GM19025 (cell line): ENCODE results near the gene LRRC74B.
"Not testable (repeated sequence)": the region's sequence is repeated elsewhere in the genome, so short reads cannot be mapped to it uniquely, and the experiment has no call there.

ENCODE experiments used
- ATAC-seq: cut with Tn5 transposase; IDR thresholded peaks from one replicate; pipeline ENCODE4 v1.9.1; 2021; ENCODE audit warnings: mild to moderate bottlenecking, low read depth, moderate library complexity; ENCODE audit not compliant: unreplicated experiment

Gene LRRC74B

GRCh38 chr22:21030621-21031544, 14.9 kb upstream of the LRRC74B start:
- ATAC-seq: no peak

GRCh38 chr22:21031545-21032036, 14.2 kb upstream of the LRRC74B start:
- no peak for ATAC-seq

- no peak for ATAC-seq
These were observed 13.5 kb upstream of the LRRC74B start, which contains the start of gene SLC7A4 for GRCh38 chr22:21032037-21032867. Gene SLC7A4, minus strand, starts transcription at chr22:21032561. Its CDS starts 749 bp downstream, at chr22:21031812.

DNA sequence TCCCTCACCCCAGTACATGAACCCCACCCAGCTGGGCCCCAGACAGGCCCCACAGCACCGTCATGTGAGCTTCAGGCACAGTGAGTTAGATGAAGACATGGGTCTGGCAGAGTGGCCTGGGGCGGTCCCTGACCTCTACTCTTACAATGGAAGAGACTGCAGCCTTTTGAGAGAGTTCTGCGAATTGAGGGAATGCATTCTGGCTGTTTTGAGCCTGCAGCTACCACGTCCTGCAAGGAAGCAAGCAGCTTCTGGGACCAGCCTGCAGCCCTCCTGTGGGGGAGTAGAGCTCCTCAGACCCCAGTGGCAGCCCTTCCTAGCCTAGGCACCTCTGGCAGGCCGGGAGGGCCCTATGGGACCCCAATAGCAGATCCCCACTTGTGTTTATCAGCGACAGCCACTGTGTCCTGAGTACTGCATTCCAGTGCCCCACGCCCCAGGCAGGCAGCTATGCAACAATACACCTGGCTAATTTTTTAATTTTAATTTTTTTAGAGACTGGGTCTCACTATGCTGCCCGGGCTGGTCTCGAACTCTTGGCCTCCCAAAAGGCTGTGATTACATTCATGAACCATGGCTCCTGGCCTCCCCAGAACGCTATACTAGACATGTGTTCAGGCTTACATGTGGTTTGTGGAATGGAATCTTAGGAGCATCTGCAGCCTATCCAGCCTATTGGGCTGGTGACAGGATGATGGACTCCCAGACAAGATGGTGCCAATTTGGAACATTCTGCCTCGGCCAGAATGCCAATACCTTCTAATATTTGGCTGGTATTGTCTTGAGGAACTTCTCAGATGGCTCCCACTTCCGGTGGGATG, 12.7 kb upstream of the LRRC74B start:
- ATAC-seq: no peak

- ATAC-seq: no peak
These were observed 11.9 kb upstream of the LRRC74B start for GRCh38 chr22:21033895-21034294.

DNA sequence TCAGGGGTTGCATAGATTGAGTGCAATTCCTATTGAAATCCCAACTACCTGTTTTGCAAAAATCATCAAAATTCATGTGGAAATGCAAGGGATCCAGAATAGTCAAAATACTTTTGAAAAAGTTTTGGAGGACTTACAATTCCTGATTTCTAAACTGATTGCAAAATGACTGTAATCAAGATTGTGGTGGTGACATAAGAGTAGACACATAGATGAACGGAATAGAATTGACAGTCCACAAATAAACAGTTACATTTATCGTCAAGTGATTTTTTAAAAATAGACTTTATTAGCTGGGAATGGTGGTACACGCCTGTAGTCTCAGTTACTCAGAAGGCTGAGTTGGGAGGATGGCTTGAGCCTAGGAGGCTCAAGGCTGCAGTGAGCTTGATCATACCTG, 10.8 kb upstream of the LRRC74B start:
- ATAC-seq: no peak

- ATAC-seq: no peak
These were observed 7.3 kb upstream of the LRRC74B start for GRCh38 chr22:21038405-21038804.

GRCh38 chr22:21039158-21039557, 6.6 kb upstream of the LRRC74B start:
- not testable (repeated sequence) for ATAC-seq

DNA sequence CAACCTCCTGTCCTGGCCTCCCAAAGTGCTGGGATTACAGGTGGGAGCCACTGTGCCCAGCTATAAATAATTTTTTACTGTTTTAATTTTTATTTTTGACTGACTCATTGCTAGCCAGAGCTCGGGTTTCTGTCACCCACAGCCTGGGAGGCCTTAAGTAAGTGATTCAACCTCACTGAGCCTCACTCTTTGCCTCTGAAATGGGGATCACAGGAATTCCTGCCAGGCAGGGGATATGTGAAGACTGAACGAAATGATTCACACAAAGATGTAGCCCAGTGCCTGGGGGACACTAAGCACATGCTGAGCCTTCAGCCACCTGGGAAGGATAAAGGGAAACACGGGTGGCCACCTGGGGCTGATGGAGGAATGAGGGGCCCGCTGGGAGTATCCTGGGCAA, 3.8 kb upstream of the LRRC74B start:
- no peak for ATAC-seq

DNA sequence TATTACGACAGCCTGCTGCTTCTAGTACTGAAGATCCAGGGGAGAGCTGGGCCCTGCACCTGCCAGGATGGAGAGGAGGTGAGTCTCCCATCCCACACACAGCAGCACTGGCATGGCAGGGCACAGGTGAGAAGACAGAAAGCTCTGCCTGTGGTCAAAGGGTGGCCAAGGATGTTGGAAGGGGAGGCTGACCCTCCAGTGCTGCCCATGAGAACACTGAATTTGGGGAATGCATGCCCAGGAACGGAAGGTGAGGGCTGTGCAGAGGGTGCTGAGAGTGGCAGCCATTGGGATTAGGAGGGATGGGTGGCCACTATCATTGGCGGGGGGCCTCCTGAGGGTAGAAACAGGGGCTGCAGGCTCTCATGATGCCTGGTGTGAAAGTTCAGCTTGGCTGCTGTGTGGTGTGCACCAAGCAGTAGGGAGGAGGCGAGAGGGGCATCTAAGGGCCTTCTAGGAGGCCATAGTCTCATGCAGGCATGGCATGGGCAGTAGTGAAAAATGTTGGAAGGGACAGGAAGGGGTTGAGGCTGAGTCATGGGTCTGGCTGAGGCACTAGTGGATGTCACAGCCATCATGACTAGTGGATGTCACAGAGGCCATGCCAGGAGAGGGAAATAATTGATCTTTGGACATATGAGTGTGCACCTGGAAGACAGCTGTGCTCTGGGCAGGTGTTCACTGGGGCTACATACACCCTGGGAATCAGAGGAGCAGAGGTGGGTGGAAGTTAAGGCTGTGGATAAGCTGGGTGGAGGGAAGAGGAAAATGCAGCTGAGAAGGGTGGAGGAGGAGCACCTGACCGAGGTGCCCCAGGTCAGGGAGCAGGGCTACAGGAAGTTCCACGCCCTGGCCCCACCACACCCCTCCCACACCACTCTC, 2.5 kb upstream of the LRRC74B start:
- ATAC-seq: no peak

GRCh38 chr22:21043860-21044535, 1.7 kb upstream of the LRRC74B start:
- no peak for ATAC-seq

DNA sequence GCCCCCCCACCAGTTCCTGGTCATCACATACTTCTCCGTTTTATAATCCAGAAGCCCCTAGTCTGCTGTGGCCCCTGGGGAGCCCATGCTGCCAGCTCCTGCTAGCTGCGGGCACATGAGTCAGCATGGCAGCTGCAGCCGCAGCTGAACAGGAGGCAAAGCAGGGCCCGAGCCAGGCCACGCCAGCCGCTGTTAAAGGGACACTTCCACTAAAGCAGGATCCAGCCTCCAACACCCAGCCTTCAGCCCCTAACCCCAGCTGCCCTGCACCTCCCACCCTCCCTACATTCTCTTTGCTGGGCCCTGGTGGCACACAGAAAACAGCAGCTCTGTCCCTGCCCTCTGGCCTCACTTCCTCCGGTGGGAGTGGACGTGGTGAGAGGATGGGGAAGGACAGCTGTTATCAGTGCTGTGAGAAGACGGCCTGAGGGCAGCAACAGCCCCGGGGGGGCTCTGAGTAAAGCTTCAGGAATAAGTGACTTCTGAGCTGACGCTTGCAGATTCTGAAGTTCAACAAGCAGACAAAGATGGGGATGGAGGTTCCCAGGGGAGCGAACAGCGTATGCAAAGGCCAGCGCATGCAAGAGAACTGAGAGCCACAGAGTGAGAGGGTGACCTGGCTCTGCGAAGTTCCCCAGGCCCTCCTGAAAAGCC, 688 bp upstream of the LRRC74B start:
- ATAC-seq: no peak

GRCh38 chr22:21047035-21047661, 1.4 kb downstream of the LRRC74B start:
- no peak for ATAC-seq

DNA sequence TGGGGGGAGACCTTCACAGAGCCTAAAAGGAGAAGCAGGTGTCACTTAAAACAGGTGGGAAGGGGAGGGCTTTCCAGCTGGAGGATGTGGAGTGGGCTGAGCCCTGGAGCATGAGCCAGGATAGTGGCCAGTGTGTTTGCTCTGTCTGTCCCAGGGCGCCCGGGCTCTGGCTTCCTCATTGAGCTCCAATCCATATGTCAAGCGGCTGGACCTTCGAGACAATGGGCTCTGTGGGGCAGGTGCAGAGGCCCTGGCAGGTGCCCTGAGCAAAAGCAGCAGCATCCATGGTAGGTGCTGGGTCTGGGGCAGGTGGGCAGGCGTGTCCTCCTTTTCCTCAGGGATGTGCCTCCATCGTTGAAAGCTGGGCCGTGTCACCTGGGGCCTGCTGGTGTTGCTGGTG, 2.0 kb downstream of the LRRC74B start:
- no peak for ATAC-seq

GRCh38 chr22:21048448-21048847, 2.7 kb downstream of the LRRC74B start:
- ATAC-seq: not testable (repeated sequence)

DNA sequence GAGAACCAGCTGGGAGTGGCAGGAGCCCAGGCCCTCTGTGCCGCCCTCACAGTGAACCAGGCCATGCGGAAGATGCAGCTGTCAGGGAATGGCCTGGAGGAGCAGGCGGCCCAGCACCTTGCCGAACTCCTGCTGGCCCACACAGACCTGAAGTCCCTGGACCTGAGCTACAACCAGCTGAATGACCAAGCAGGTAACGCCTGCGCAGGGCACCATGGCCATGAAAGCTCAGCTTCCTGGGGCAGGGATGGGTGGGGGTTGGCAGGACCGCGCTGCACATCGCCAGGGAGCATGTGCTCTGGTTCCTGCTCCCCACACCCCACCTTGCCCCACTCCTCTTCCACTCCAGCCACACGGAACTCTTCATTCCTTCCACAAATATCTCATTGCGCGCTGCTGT, 3.2 kb downstream of the LRRC74B start:
- ATAC-seq: not testable (repeated sequence)

DNA sequence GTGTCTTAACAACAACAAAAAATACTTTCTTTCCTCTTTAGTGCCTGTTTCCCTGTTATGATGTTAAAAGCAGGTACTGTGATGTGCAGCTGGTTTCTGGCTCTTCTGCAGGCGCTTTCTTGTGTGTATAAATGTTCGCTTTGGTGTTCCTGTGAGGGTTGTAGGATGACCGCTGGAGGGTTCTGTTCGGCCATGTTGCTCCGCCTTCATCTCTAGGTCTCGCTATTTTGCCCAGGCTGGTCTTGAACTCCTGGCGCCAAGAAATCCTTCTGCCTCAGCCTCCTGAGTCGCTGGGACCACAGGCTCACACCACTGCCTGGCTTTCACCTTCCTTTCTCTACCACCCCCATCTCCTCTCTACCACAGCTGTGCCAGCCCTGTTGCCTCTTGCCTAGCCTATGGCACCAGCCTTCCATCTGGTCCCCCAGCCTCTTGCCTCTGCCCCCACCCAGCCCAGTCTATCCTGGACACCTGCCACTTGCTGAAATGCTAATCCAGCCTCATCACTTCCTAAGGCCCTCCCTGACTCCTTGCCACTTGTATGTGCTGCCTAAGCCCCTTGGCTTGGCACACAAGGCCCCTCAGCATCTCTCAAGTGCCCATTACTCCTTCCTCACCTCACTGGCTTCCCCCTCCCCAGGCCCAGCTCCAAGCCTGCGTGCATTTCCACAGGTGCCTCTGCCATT, 5.5 kb downstream of the LRRC74B start:
- no peak for ATAC-seq
